Regular cardiac myocyte (primary cell): ENCODE data around the gene PJVK. TPM values are rescaled to one million over a fixed set of nuclear protein-coding genes. Genes with fewer than 3 reads are reported as not detected.

Experiments used
- total RNA-seq: library from RNA; depleted of rRNA; stranded (reverse); fragments of >200 nt; gene quantifications from 2 replicates; pipeline ENCODE4 v1.2.3, GENCODE V29; 2014

Gene PJVK, protein sequence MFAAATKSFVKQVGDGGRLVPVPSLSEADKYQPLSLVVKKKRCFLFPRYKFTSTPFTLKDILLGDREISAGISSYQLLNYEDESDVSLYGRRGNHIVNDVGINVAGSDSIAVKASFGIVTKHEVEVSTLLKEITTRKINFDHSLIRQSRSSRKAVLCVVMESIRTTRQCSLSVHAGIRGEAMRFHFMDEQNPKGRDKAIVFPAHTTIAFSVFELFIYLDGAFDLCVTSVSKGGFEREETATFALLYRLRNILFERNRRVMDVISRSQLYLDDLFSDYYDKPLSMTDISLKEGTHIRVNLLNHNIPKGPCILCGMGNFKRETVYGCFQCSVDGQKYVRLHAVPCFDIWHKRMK
- total RNA-seq = 0.77 and 1.7 TPM in 2 replicates

DNA sequence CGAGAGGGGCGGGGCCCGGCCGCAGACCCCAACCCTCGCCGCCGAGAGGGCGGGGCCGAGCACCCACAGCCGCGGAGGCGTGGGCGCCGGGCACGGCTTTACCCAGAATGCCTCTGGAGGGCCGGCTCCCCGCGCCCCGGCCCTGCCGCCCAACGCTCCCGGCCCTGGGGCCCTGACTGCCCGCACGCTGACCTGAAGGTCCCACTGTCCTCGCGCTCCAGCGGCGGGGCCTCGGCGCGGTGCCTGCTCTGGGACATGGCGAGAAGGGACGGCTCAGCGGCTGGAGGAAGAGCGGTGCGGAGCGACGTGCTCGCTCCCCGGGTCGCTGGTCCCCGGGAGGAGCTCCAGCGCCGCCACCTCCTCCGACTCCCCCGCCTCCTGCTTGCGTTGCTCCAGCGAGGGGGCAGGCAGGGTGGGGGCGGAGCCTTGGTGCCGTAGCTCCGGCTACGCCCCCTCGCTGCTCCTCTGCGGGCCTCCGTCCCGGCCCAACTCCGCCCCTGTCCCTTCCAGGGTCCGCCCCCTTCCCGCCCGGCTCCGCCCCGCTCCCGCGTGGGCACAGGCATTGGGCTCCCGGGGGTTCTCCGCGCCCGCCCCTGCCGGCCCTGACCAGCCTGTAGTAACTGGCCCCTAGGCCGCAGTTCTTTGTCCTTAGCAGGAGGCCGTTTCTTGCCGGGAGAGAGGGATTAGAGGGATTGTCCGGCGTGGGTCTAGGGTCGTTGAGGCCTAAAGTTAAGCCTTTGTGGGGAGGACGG, at the start of gene PJVK, which contains the start of gene PRKRA:
PJVK (plus strand) TSS at position 605 of the 752 bp plus-strand sequence. CDS start 2,032 bp downstream, outside the sequence.
PRKRA (minus strand) TSS at position 402 of the 752 bp plus-strand sequence; CDS start at position 257, 145 bp downstream.

DNA sequence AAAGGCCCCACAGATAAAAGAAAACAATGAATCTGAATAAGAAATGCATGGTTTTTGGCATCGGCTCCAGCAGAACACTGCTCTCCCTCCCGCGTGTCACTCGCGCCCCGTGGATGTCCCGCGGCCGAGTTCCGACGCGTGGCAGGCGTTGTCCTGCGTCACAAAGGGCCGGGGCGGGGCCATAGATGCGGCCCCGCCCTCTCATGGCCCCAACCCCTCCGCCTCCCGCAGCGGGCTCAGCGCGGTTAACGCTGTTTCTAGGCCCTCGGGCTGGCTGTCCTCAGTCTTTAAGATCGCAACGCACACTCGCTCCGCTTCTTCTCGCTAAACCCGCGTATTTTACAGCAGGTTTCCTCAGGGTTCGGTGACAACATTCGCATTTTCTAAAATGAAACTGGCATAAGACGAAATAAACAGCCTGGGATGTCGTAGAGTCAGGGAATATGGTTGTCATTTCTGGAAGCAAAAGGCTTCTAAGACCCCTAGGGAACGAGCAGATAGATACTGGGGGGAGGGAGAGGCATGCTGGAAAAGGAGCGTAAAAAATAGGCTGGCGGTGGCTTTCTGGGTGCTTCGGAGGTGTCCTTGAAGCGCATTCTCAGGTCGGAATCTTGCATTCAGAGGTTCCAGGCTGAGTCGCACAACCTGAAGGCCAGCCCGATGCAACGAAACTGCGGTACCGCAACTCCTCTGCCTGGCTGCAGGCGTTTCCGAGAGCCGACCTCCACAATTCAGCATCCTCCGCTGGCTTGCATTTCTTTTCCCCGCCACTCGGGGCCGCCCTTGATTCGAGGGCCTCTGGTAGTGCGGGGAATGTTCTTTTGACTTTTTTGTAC, 27.5 kb downstream of the PJVK start, which contains the start of gene FKBP7:
FKBP7 (minus strand) TSS at position 162 of the 836 bp plus-strand sequence; CDS start at position 61, 101 bp downstream.

DNA sequence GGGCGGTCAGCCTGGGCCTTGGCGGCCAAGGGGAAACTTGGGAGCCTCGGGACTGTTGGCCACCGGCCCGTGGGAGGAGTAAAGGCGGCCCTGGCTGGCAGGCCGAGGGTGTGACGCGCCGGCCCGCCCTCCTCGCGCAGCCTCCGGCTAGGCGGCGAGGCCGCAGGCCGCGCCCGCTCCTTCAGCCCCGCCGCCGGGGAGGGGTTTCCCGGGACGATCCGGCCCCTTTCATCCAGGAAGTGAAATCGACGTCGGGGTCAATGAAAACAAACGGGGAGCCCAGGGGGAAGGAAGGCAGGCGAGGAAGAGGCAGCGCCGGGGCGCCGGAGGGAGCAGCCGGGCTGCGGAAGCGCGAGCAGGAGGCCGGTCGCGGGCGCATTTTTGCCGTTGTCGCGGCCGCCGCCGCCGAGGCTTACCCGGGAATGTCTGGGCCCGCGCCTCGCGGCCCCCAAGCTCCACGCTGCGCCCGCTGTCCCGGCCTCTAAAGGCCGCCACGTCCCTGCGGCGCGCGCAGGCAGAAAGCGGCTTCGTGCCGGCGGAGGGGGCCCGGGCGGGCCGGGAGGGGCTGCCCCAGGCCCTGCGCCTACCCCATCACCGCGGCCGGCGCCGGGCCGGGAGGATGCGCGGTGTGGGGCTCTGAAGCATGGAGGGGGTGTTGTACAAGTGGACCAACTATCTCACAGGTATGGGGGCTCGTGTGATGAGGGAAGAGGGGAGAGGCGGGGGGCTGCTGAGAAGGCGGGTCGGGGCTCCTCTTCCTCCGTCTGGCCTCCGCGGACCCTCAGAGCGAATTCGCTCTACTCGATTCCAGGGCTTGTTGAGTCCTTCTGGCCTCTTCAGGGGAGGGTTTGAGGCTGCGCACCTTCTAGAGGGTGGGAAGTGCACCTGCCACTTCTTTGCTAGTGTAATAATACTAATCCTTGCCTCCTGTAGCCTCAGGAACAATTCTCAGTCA, 29.3 kb downstream of the PJVK start, which contains the start of gene PLEKHA3:
PLEKHA3 (plus strand) TSS at position 231 of the 955 bp plus-strand sequence; CDS start at position 644, 413 bp downstream.

Other genes with a start within 250 kb of the PJVK start
- 38.7 and 54.4 TPM in 2 replicates for gene PRKRA, start 203 bp upstream of the PJVK start, total RNA-seq
- 40.6 and 68.8 TPM in 2 replicates for gene FKBP7, start 27.2 kb downstream of the PJVK start, total RNA-seq
- gene PLEKHA3, start 29.1 kb downstream of the PJVK start, total RNA-seq = 6.5 and 10.7 TPM in 2 replicates